T-helper 22 cell (primary cell): ENCODE measurements around the gene NMNAT3.

Experiments used
- DNase-seq: peaks from one replicate; pipeline ENCODE4 v3.0.0-alpha.2; 2020; ENCODE audit warnings: low read depth

The NMNAT3 gene

GRCh38 chr3:139521144-139521543 lies 156.6 kb downstream of the NMNAT3 start:
- no peak for DNase-seq

GRCh38 chr3:139519998-139520737 lies 157.6 kb downstream of the NMNAT3 start:
- no peak for DNase-seq

GRCh38 chr3:139518926-139519842 lies 158.6 kb downstream of the NMNAT3 start:
- no peak for DNase-seq

GRCh38 chr3:139518306-139518705 lies 159.5 kb downstream of the NMNAT3 start:
- no peak for DNase-seq

- DNase-seq: no peak
Observed at GRCh38 chr3:139517321-139518065, 160.3 kb downstream of the NMNAT3 start.

- DNase-seq: no peak
Observed at GRCh38 chr3:139514741-139515140, 163.0 kb downstream of the NMNAT3 start.
